Aorta (tissue), 5 donors: ENCODE measurements around the gene RIBC2. TPM values are rescaled to one million over a fixed set of nuclear protein-coding genes. Genes with fewer than 3 reads are reported as not detected.
A peak's percentile ranks its signal among the peaks of the same experiment; 100 is the strongest.
"Not testable (repeated sequence)": the region's sequence is repeated elsewhere in the genome, so short reads cannot be mapped to it uniquely, and the experiment has no call there.

Experiments used
- ATAC-seq: fragments of 200-7000 bp; cut with Tn5 transposase; one replicate; pipeline ENCODE4 v1.9.1; 2022; ENCODE audit warnings: moderate library complexity; ENCODE audit not compliant: low FRiP score
- DNase-seq, 2 donors: peaks; one replicate each; pipeline ENCODE4 v3.0.0-alpha.2; 2020
- H3K27ac ChIP-seq, 2 donors: one replicate each; pipeline ENCODE4 v1.5.1; 2013; ENCODE audit warnings: low read length in 2 of 2, mild to moderate bottlenecking in 2 of 2, moderate library complexity in 2 of 2, control low read depth in 1 of 2, inconsistent platforms in 1 of 2, low read depth in 1 of 2
- H3K27me3 ChIP-seq, 2 donors: one replicate each; pipeline ENCODE4 v1.6.1; 2013; ENCODE audit warnings: control low read depth in 1 of 2, low read length in 1 of 2, mild to moderate bottlenecking in 1 of 2, moderate library complexity in 1 of 2; ENCODE audit not compliant: insufficient read depth in 2 of 2, control insufficient read depth in 1 of 2
- H3K36me3 ChIP-seq, 2 donors: one replicate each; pipeline ENCODE4 v1.6.1; 2013; ENCODE audit warnings: control low read depth in 1 of 2, low read length in 1 of 2, mild to moderate bottlenecking in 1 of 2; ENCODE audit not compliant: insufficient read depth in 2 of 2, control insufficient read depth in 1 of 2
- H3K4me1 ChIP-seq, 2 donors: one replicate each; pipeline ENCODE4 v1.6.1; 2013; ENCODE audit warnings: low read length in 2 of 2, control low read depth in 1 of 2, mild to moderate bottlenecking in 1 of 2, moderate library complexity in 1 of 2; ENCODE audit not compliant: insufficient read depth in 2 of 2, control insufficient read depth in 1 of 2
- H3K4me3 ChIP-seq, 2 donors: one replicate each; pipeline ENCODE4 v1.5.1; 2013; ENCODE audit warnings: low read length in 2 of 2, control low read depth in 1 of 2, mild to moderate bottlenecking in 1 of 2
- H3K9me3 ChIP-seq: one replicate; pipeline ENCODE4 v1.6.1; 2013; ENCODE audit warnings: mild to moderate bottlenecking, low read length; ENCODE audit not compliant: control insufficient read depth
- WGBS, 2 donors: extraction: QIAGEN DNeasy Blood & Tissue Kit; methylation state at CpG; one replicate each; pipeline ENCODE4 v1.1.7; 2013; 5-methylcytosine and 5-hydroxymethylcytosine counted together
- intact Hi-C, 2 donors: fragments of 100-400 bp; cut with DNase I; formaldehyde crosslinking; loops; one replicate each; pipeline versions ENCODE4 v1.14.2 to v1.15.0; 2022
- polyA plus RNA-seq, 2 donors: library from polyadenylated mRNA; stranded (reverse); fragments of 200-250 nt; gene quantifications; one replicate each; pipeline ENCODE4 v1.2.3, GENCODE V29; 2013
- total RNA-seq, 2 donors: library from RNA; stranded (reverse); fragmentation: NEBNext Ultra II Directional; extraction: Animal tissue kit (Norgen Biotek cat#: 25700); gene quantifications; one replicate each; pipeline ENCODE4 v1.2.1, GENCODE V29; 2021
- donor health status: healthy with polysubstance abuse.
- donor health status: Bipolar disorder and iron deficiency.
- donor health status: DM: no; HTN: no; CAD: no.
- donor health status: DM: no; HTN: no; CAD: no.
- donor health status: DM: yes; HTN: yes; CAD: no.

RIBC2 gene
- total and polyA plus RNA-seq, 4 donors, result 0.31 to 1.2 (median 0.55) TPM; not detected in 1

GRCh38 chr22:45456811-45457210 is 43.3 kb downstream of the RIBC2 start:
- no peak overlapping the region for H3K27ac ChIP-seq
- DNase-seq (no peak), ATAC-seq (no peak)
- H3K36me3 ChIP-seq, result no peaks in the 10 kb centered on the region
- intact Hi-C loops, result no loop called here
- 92 to 95% methylated on average over 8 of the region's 8 CpGs for WGBS, 2 donors
- no peaks in the 10 kb centered on the region for H3K27me3 ChIP-seq
- H3K4me3 ChIP-seq, result no peak overlapping the region
- no peaks in the 10 kb centered on the region for H3K9me3 ChIP-seq
- H3K4me1 ChIP-seq, result no peaks in the 10 kb centered on the region

DNA sequence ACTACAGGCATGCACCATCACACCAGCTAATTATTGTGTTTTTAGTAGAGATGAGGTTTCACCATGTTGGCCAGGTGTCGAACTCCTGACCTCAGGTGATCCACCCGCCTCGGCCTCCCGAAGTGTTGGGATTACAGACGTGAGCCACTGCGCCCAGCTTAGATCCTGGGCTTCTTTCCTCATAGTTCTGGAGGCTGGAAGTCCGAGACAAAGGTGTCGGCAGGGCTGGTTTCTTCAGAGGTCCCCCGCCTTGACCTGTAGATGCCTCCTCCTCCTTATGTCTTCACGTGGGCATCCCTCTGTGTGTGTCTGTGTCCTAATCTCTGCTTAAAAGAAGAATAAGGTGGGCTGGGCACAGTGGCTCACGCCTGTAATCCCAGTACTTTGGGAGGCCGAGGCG is 45.0 kb downstream of the RIBC2 start:
- Histone ChIP-seq H3K4me1 (no peaks in the 10 kb centered on the region), H3K27ac (no peak overlapping the region), H3K36me3 (no peaks in the 10 kb centered on the region), H3K9me3 (no peaks in the 10 kb centered on the region), H3K27me3 (no peaks in the 10 kb centered on the region), H3K4me3 (no peak overlapping the region)
- DNase-seq, result no peak
- intact Hi-C loops, result no loop called here
- no peak for ATAC-seq
- 98 to 99% methylated on average over 13 of the region's 13 CpGs for WGBS, 2 donors

- H3K4me3 ChIP-seq, result no peak overlapping the region
- no peaks in the 10 kb centered on the region for H3K36me3 ChIP-seq
- H3K27me3 ChIP-seq, result no peaks in the 10 kb centered on the region
- H3K9me3 ChIP-seq, result no peaks in the 10 kb centered on the region
- intact Hi-C loops, result no loop called here
- no peak overlapping the region for H3K27ac ChIP-seq
- peak in 1 of 2 donors; percentile 29 for DNase-seq
- ATAC-seq, result no peak
- no peaks in the 10 kb centered on the region for H3K4me1 ChIP-seq
- 92 to 94% methylated on average over 8 of the region's 8 CpGs for WGBS, 2 donors
Observed at GRCh38 chr22:45459235-45459634, 45.7 kb downstream of the RIBC2 start.

DNA sequence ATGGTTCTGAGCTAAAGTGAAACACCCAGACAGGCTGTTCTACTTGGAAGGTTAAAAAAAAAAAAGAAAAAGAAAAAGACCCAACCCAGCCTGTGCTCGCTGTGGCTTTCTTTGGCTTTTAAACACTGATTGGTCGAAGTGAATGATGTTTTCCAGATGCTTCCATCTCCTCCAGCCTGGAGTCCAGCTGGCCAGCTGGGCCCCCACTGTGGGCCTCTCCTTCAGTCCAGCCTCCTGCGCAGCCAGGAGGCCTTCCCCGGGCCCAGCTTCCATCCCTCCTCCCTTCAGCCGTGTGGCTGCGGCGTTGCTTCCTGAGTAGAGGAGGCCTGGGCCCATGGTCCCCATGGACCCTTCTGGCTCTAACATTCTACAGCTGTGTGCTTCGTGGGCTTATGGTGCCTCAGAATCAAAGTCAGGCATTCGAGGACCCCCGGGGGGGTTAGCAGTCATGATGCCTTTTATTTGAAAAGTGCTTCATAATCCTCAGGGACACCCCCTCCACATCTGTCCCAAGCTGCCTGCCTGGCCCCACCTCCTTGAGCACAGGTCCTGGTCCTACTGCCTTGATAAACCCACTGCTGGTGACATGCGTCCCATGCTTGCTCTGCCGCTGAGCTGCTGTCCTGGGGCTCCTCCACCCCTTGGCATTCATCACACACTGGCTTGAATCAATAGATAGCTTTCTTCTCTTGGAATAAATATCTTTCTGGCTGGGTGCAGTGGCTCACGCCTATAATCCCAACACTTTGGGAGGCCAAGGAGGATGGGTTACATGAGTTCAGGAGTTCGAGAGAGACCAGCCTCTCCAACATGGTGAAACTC is 47.0 kb downstream of the RIBC2 start:
- Histone ChIP-seq H3K27ac (no peak overlapping the region), H3K27me3 (no peaks in the 10 kb centered on the region), H3K36me3 (no peaks in the 10 kb centered on the region), H3K9me3 (no peaks in the 10 kb centered on the region), H3K4me3 (no peak overlapping the region), H3K4me1 (no peaks in the 10 kb centered on the region)
- peak in 1 of 2 donors; percentile 70 for DNase-seq
- intact Hi-C loops, result no loop called here
- peak; percentile 90 for ATAC-seq
- 37 to 41% methylated on average over 14 of the region's 14 CpGs for WGBS, 2 donors

- 88 to 95% methylated on average over 6 of the region's 6 CpGs for WGBS, 2 donors
- DNase-seq, result no peak
- H3K36me3 ChIP-seq, result no peaks in the 10 kb centered on the region
- H3K27me3 ChIP-seq, result no peaks in the 10 kb centered on the region
- no peaks in the 10 kb centered on the region for H3K9me3 ChIP-seq
- intact Hi-C loops, result no loop called here
- no peak for ATAC-seq
- no peak overlapping the region for H3K4me3 ChIP-seq
- H3K27ac ChIP-seq, result no peak overlapping the region
- H3K4me1 ChIP-seq, result no peaks in the 10 kb centered on the region
Observed at GRCh38 chr22:45462034-45462655, 48.7 kb downstream of the RIBC2 start.

DNA sequence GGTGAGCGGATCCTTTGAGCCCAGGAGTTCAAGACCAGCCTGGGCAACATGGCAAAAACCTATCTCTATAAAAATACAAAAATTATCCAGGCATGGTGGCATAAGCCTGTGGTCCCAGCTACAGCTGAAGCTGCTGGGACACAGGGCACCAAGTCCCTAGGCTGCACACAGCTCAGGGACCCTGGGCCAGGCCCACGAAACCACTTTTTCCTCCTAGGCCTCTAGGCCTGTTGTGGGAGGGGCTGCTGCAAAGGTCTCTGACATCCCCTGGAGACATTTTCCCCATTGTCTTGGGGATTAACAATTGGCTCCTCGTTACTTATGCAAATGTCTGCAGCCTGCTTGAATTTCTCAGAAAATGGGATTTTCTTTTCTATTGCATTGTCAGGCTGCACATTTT is 50.2 kb downstream of the RIBC2 start:
- H3K27ac ChIP-seq, ATAC-seq, H3K9me3 ChIP-seq, H3K4me1 ChIP-seq, intact Hi-C loops, H3K4me3 ChIP-seq, H3K36me3 ChIP-seq, H3K27me3 ChIP-seq: not testable (repeated sequence)
- DNase-seq, result peak in 1 of 2 donors; percentile 12
- WGBS, 2 donors, result 96 to 97% methylated on average over 3 of the region's 3 CpGs

- Histone ChIP-seq H3K36me3 (no peaks in the 10 kb centered on the region), H3K27me3 (no peaks in the 10 kb centered on the region), H3K9me3 (no peaks in the 10 kb centered on the region), H3K27ac (no peak overlapping the region), H3K4me1 (peaks cover 2 to 3% of the 10 kb centered on the region in 2 donors), H3K4me3 (no peak overlapping the region)
- 89 to 96% methylated on average over 3 of the region's 3 CpGs for WGBS, 2 donors
- DNase-seq, result no peak
- intact Hi-C loops, result no loop called here
- ATAC-seq, result no peak
Observed at GRCh38 chr22:45465633-45466032, 52.1 kb downstream of the RIBC2 start.

DNA sequence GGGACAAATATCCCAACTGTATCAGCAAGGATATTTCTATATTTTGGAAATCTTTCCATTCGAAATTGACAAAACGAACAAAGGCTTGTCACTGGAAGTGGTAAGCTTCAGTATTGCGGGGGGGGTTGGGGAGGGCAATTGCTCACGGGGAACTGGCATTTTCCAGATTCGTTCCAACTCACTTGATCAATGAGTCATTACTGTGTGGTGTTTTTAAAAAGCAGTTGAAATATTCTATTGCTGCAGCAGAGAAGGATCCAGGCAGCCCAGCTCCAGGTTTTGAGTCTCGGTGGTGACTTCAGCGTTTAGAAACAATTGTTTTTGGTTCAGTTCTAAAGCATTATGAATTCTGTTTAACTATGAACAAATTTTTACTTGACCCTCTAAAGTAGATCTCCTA is 55.4 kb downstream of the RIBC2 start:
- peak; percentile 58 for ATAC-seq
- Histone ChIP-seq H3K4me1 (peaks cover 6 to 8% of the 10 kb centered on the region in 2 donors), H3K9me3 (no peaks in the 10 kb centered on the region), H3K27me3 (no peaks in the 10 kb centered on the region), H3K36me3 (no peaks in the 10 kb centered on the region), H3K4me3 (no peak overlapping the region), H3K27ac (peak overlapping the region in 1 of 2 donors; percentile 77)
- intact Hi-C loops, result no loop called here
- 6% methylated on average over 7 of the region's 7 CpGs for WGBS, 2 donors
- DNase-seq, result peak in 1 of 2 donors; percentile 74
